ENCODE measurements around the gene BDH1.
"Not testable (repeated sequence)": the region's sequence is repeated elsewhere in the genome, so short reads cannot be mapped to it uniquely, and the experiment has no call there.

Gene BDH1

DNA sequence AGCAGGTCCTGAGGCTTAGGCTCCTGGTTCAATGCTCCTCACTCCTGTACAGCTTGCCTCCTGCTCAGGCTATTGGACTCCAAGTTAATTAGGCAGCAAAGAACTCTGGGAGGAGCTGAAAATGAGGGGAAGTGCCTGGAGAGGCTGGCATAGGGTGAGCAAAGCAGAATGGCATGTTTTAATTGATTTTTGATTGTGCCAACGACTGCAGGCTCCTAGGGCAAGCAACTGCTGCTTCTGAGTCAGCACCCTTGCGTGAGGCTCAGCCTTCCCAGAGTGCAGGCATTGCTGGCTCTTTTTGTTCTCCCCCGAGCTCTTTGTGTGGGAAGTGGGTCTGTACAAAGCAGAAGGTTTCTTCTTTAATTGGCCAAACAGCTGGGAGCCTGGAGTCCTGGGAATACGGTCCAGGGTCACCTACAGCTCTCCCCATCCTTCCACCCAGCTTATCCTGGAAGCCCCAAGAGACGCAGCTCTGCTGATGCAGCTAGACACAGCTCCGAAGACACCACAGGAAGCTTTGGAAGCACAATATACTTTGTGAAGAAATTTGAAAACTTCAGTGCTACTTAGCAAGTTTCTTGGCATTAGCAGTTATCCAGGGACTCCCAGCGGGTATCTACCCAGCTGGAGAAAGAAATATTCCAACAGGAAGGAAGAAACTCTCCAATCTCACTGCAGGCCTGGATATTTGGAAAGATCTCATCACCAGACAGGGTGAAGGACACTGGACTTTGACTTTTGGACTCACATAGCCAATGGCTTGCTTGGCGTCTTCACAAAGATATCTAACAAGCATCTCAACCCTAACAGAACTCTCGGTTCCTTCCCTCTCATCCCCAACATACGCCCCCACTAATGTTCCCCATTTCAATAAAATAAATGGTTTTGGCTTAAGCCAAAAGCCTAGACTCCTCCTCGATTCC is 76.8 kb downstream of the BDH1 start:
- no peak for DNase-seq (ENCODE audit: low spot score)
- TF ChIP-seq, protein P1, sequence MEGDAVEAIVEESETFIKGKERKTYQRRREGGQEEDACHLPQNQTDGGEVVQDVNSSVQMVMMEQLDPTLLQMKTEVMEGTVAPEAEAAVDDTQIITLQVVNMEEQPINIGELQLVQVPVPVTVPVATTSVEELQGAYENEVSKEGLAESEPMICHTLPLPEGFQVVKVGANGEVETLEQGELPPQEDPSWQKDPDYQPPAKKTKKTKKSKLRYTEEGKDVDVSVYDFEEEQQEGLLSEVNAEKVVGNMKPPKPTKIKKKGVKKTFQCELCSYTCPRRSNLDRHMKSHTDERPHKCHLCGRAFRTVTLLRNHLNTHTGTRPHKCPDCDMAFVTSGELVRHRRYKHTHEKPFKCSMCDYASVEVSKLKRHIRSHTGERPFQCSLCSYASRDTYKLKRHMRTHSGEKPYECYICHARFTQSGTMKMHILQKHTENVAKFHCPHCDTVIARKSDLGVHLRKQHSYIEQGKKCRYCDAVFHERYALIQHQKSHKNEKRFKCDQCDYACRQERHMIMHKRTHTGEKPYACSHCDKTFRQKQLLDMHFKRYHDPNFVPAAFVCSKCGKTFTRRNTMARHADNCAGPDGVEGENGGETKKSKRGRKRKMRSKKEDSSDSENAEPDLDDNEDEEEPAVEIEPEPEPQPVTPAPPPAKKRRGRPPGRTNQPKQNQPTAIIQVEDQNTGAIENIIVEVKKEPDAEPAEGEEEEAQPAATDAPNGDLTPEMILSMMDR (IDR thresholded peaks at IDR 0.05; ENCODE audit: borderline replicate concordance, control extremely low read depth, extremely low read depth, insufficient read depth, missing control alignments): no peak
- in situ Hi-C loops (cut with MboI; ENCODE audit: low sequenced_read_pairs, unreplicated experiment): no loop called here

DNA sequence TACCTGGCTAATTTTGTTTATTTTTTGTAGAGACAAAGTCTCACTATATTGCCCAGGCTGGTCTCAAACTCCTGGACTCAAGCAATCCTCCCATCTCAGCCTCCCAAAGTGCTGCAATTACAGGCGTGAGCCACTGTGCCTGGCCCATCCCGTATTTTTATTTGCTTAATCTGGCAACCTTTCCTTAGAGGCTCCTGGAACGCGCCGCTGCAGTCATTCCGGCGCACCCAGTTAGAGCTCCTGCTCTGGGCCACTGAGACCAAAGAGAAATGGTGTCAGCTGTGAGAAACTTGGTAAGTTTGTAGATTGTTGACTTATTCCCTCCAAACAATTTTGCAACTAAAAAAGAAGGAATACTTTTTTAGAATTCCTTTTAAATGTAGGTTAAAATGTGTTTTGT is 78.0 kb downstream of the BDH1 start:
- in situ Hi-C loops (cut with MboI; ENCODE audit: low sequenced_read_pairs, unreplicated experiment); DNase-seq (ENCODE audit: low spot score): not testable (repeated sequence)

DNA sequence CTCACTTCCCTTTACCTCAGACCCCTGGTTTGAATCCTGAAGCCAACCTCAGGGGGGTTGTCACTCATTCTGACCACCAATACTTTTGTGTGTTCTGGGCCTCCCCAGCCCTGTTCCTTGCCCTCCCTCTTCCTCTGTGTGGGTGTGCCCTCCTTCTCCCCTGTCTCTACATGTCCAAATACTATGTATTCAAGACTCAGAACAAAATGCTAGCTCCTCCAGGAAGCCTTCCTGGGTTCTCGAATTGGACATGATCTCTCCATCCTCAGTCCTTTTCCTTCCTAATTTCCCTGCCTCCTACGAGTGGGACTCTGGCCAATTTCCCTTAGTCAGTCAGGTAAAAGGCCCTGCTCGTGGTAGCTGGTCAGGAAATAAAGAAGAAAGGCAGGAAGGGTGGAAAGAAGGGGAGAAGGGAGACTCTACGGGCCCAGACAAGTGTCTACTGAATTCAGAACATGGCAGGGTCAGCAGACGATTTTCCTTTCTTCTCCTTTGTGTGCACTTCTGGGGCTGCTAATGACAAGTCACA is 79.7 kb downstream of the BDH1 start:
- in situ Hi-C loops (cut with MboI; ENCODE audit: low sequenced_read_pairs, unreplicated experiment): no loop called here
- DNase-seq (ENCODE audit: low spot score): no peak
- TF ChIP-seq, protein P1 (IDR thresholded peaks at IDR 0.05; ENCODE audit: borderline replicate concordance, control extremely low read depth, extremely low read depth, insufficient read depth, missing control alignments): no peak

GRCh38 chr3:197475514-197475913 is 80.3 kb downstream of the BDH1 start:
- in situ Hi-C loops (cut with MboI; ENCODE audit: low sequenced_read_pairs, unreplicated experiment): no loop called here
- TF ChIP-seq, protein P1 (IDR thresholded peaks at IDR 0.05; ENCODE audit: borderline replicate concordance, control extremely low read depth, extremely low read depth, insufficient read depth, missing control alignments): no peak
- no peak for DNase-seq (ENCODE audit: low spot score)

DNA sequence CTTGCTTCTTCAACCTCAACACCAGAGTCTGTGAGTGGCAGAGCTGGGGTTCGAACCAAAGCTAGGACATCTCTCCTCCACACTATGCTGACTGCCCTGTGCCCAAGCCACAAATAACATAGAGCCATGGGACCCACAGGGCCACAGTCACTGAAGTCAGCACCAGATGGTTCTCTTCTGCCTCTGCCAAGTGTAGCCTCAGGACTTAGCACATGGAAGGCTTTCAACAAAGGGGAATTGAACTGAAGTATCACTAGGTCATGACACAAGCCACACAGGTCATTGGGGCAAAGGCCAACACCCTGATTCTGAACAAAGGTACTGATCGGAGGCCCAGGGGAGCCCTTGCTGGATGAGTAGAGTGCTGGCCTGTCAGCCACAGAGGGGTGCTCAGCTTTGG is 83.6 kb downstream of the BDH1 start:
- no peak for DNase-seq (ENCODE audit: low spot score)
- TF ChIP-seq, protein P1 (IDR thresholded peaks at IDR 0.05; ENCODE audit: borderline replicate concordance, control extremely low read depth, extremely low read depth, insufficient read depth, missing control alignments): no peak
- in situ Hi-C loops (cut with MboI; ENCODE audit: low sequenced_read_pairs, unreplicated experiment): no loop called here

DNA sequence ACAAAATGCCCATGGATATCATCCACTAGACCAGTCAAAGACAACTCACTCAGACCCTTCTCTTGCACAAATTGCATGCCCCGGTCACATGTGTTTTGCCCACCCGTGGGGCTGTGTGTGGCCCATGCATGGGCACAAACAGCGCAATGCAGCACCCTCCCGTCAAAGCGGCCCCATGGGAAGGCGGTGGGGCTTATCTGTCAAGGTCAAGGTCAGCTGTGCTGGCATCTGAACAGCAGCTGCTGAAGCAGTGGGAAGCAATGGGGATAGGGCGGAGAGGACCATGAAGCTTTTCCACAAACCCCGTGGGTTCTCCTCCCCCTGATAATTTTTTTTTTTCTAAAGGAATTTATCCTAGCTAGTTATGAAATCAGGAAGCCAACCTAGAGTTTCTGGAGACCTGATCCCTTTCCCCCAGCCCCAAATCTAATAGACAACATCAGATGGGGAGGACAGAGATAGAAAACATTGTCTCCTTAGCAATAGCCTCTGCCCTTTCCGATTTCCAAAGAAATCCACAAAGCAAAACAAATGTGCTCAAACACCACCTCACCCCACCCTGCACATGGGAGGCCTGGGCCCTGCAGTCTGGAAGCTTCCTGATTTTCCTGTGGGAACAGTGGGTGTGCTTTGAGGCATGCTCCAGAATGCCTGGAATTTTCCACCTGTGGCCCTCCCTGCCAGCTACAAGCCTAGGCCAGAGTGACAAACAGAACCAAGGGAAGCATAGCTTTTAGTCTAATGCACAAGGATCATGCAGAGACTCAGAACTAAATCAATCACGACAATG is 84.4 kb downstream of the BDH1 start:
- no peak for DNase-seq (ENCODE audit: low spot score)
- in situ Hi-C loops (cut with MboI; ENCODE audit: low sequenced_read_pairs, unreplicated experiment): no loop called here
- TF ChIP-seq, protein P1 (IDR thresholded peaks at IDR 0.05; ENCODE audit: borderline replicate concordance, control extremely low read depth, extremely low read depth, insufficient read depth, missing control alignments): no peak

Measured in GM13976 (cell line).